ENCODE measurements around the gene ZNF33B. TPM values are rescaled to one million over a fixed set of nuclear protein-coding genes. Genes with fewer than 3 reads are reported as not detected.

The ZNF33B gene
- total RNA-seq, 1 experiment from 2014 or later: 22.7 TPM

Other genes with a start within 250 kb of the ZNF33B start
- 31.7 to 37.7 TPM (median 31.9 TPM) in 3 replicates for gene BMS1, start 144.2 kb upstream of the ZNF33B start, total RNA-seq (2021)